WTC11 (cell line): Measurements from ENCODE around the gene RASGRP2. TPM values are rescaled to one million over a fixed set of nuclear protein-coding genes. Genes with fewer than 3 reads are reported as not detected.

Source experiments
- ATAC-seq: fragments of 200-7000 bp; cut with Tn5 transposase; 2 replicates; pipeline ENCODE4 v1.10.0; 2021; ENCODE audit warnings: mild to moderate bottlenecking, moderate library complexity
- CTCF ChIA-PET: fragments of 300-600 bp; sonication (Branson Sonifier 250); formaldehyde crosslinking; loops from one replicate; lab custom pipeline; 2021; ENCODE audit warnings: antibody characterized with exemption; lab: Charles Lee
- POLR2A ChIA-PET: fragments of 350-600 bp; sonication (Branson Sonifier 250); formaldehyde crosslinking; loops from one replicate; lab custom pipeline; 2021; ENCODE audit warnings: antibody characterized with exemption; lab: Charles Lee
- DNase-seq: peaks from one replicate; pipeline ENCODE4 v3.0.0; 2021; ENCODE audit warnings: low spot score
- H3K27ac Mint-ChIP-seq: 2 replicates; pipeline ENCODE4 v1.8.0; 2021; ENCODE audit warnings: mixed read lengths
- H3K27me3 Mint-ChIP-seq: 2 replicates; pipeline ENCODE4 v1.8.0; 2021; ENCODE audit warnings: low read depth, mild to moderate bottlenecking, moderate library complexity, mixed read lengths
- H3K36me3 Mint-ChIP-seq: 2 replicates; pipeline ENCODE4 v1.8.0; 2021; ENCODE audit warnings: mixed read lengths
- H3K4me1 Mint-ChIP-seq: 2 replicates; pipeline ENCODE4 v1.8.0; 2022; ENCODE audit warnings: mixed read lengths
- H3K4me3 Mint-ChIP-seq: 2 replicates; pipeline ENCODE4 v1.8.0; 2021; ENCODE audit warnings: mild to moderate bottlenecking, moderate library complexity, mixed read lengths
- H3K9me3 Mint-ChIP-seq: 2 replicates; pipeline ENCODE4 v1.8.0; 2021; ENCODE audit warnings: mixed read lengths
- ESRRA ChIP-seq: sonication (generic); formaldehyde crosslinking; IDR thresholded peaks from 2 replicates; pipeline ENCODE4 v1.8.1; 2022; ENCODE audit warnings: mild to moderate bottlenecking, missing genetic modification reagents, borderline replicate concordance
- FOXJ3 ChIP-seq: sonication (generic); formaldehyde crosslinking; IDR thresholded peaks from 2 replicates; pipeline ENCODE4 v1.9.0; 2021; ENCODE audit warnings: missing genetic modification reagents, mild to moderate bottlenecking, borderline replicate concordance
- MAX ChIP-seq: sonication (generic); formaldehyde crosslinking; IDR thresholded peaks from 2 replicates; pipeline ENCODE4 v1.8.0; 2022; ENCODE audit warnings: mild to moderate bottlenecking, missing genetic modification reagents
- PRDM15 ChIP-seq: sonication (generic); formaldehyde crosslinking; IDR thresholded peaks from 2 replicates; pipeline ENCODE4 v1.8.0; 2022; ENCODE audit warnings: missing genetic modification reagents
- RORB ChIP-seq: fragments of 250-450 bp; sonication (Bioruptor Pico); IDR thresholded peaks from 2 replicates; pipeline ENCODE4 v1.9.0; 2021; ENCODE audit warnings: mild to moderate bottlenecking
- TCF7 ChIP-seq: sonication (generic); formaldehyde crosslinking; IDR thresholded peaks from 2 replicates; pipeline ENCODE4 v1.8.0; 2022; ENCODE audit warnings: mild to moderate bottlenecking, low read depth, missing genetic modification reagents, moderate library complexity
- USF1 ChIP-seq: sonication (generic); formaldehyde crosslinking; IDR thresholded peaks from 2 replicates; pipeline ENCODE4 v1.8.0; 2022; ENCODE audit warnings: mild to moderate bottlenecking, missing genetic modification reagents
- ZBTB21 ChIP-seq: sonication (generic); formaldehyde crosslinking; IDR thresholded peaks from 2 replicates; pipeline ENCODE4 v1.8.1; 2023; ENCODE audit warnings: mild to moderate bottlenecking, missing genetic modification reagents, borderline replicate concordance
- ZBTB43 ChIP-seq: sonication (generic); formaldehyde crosslinking; IDR thresholded peaks from 2 replicates; pipeline ENCODE4 v1.8.1; 2023; ENCODE audit warnings: mild to moderate bottlenecking, missing genetic modification reagents
- ZNF121 ChIP-seq: sonication (generic); formaldehyde crosslinking; IDR thresholded peaks from 2 replicates; pipeline ENCODE4 v1.8.0; 2023; ENCODE audit warnings: missing genetic modification reagents
- ZNF263 ChIP-seq: sonication (generic); formaldehyde crosslinking; IDR thresholded peaks from 2 replicates; pipeline ENCODE4 v1.8.1; 2022; ENCODE audit warnings: low read depth, mild to moderate bottlenecking, moderate library complexity, missing genetic modification reagents
- total RNA-seq: library from RNA; stranded (reverse); gene quantifications from 3 replicates; pipeline ENCODE4 v1.2.3, GENCODE V29; 2021
- TF ChIP-seq, protein P1 (sequence below): sonication (generic); formaldehyde crosslinking; IDR thresholded peaks from 2 replicates; pipeline ENCODE4 v1.8.1; 2023; ENCODE audit warnings: mild to moderate bottlenecking, missing genetic modification reagents, moderate library complexity
- TF ChIP-seq, protein P2 (sequence below): sonication (generic); formaldehyde crosslinking; IDR thresholded peaks from 2 replicates; pipeline ENCODE4 v1.8.1; 2023; ENCODE audit warnings: mild to moderate bottlenecking, missing genetic modification reagents, moderate library complexity

RASGRP2 gene
- total RNA-seq, 1 experiment from 2014 or later, result 31.9 TPM

DNA sequence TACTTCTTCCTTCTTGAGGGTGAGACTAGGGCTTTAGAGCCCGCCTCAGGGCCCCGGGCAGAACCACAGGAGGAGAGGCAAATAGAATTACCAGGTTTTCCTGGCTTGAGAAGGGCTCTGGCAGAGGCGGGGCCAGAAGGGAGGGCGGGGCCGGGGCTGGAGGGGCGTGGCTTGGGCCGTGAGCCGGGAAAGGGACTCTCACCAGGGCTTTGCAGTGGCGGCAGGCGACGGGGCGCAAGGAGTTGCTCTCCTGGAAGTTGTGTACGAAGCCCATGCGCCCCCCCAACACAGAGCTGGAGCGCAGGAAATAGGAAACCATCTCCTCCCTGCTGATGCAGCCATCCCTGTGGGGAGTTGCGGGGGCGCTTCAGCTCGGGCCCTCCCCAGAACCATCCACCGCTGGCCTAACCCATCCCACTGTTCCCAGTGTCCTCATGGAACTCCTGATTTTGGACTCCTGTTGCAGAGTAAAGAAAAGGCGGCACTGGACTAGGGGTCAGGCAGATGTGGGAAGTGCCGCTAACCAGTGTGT, 14.0 kb downstream of the RASGRP2 start:
- Mint-ChIP-seq H3K36me3 (peaks cover 15% of the 10 kb centered on the region), H3K4me1 (peaks cover 44% of the 10 kb centered on the region), H3K4me3 (peak overlapping the region; percentile 37), H3K27me3 (peaks cover 8% of the 10 kb centered on the region; the same call in 1 of the 2 replicates), H3K9me3 (no peaks in the 10 kb centered on the region), H3K27ac (peak overlapping the region; percentile 97)
- CTCF ChIA-PET, result no interaction called here
- peak; percentile 88 for ATAC-seq
- DNase-seq, result peak; percentile 92
- POLR2A ChIA-PET, result interaction anchor here (1.0 kb wide), 2 partner anchors 14 to 49 kb away, joined by 3 to 4 read pairs; partner anchors contain the start of gene RASGRP2
- TF ChIP-seq, protein P1, sequence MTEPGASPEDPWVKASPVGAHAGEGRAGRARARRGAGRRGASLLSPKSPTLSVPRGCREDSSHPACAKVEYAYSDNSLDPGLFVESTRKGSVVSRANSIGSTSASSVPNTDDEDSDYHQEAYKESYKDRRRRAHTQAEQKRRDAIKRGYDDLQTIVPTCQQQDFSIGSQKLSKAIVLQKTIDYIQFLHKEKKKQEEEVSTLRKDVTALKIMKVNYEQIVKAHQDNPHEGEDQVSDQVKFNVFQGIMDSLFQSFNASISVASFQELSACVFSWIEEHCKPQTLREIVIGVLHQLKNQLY, result no peak
- TF ChIP-seq PRDM15 (CRISPR knock-in tag) (peak; percentile 89), ZBTB21 (no peak)

GRCh38 chr11:64728757-64729365, 15.1 kb downstream of the RASGRP2 start:
- H3K4me1 Mint-ChIP-seq, result peaks cover 55% of the 10 kb centered on the region
- peaks cover 13% of the 10 kb centered on the region; the same call in 1 of the 2 replicates for H3K27me3 Mint-ChIP-seq
- no peak for ATAC-seq
- no peak overlapping the region; the same call in 1 of the 2 replicates for H3K27ac Mint-ChIP-seq
- DNase-seq, result no peak
- no peaks in the 10 kb centered on the region for H3K9me3 Mint-ChIP-seq
- TF ChIP-seq ZBTB21, result no peak
- 0 out of 2 replicates have a peak, but pooled peaks have one; percentile 16 for TF ChIP-seq ZNF121
- no peak overlapping the region for H3K4me3 Mint-ChIP-seq
- POLR2A ChIA-PET, result interaction anchor here (0.7 kb wide), 1 partner anchor 11 kb away, joined by 4 read pairs; no protein-coding TSS in a partner anchor
- H3K36me3 Mint-ChIP-seq, result peaks cover 13% of the 10 kb centered on the region; the same call in 1 of the 2 replicates
- CTCF ChIA-PET, result no interaction called here

- DNase-seq, result no peak
- TF ChIP-seq MAX (no peak), FOXJ3 (CRISPR knock-in tag) (no peak), ESRRA (CRISPR knock-in tag) (no peak), USF1 (no peak), TCF7 (no peak), RORB (CRISPR knock-in tag) (no peak), ZNF263 (CRISPR knock-in tag) (no peak), ZBTB43 (CRISPR knock-in tag) (no peak)
- TF ChIP-seq, protein P2, sequence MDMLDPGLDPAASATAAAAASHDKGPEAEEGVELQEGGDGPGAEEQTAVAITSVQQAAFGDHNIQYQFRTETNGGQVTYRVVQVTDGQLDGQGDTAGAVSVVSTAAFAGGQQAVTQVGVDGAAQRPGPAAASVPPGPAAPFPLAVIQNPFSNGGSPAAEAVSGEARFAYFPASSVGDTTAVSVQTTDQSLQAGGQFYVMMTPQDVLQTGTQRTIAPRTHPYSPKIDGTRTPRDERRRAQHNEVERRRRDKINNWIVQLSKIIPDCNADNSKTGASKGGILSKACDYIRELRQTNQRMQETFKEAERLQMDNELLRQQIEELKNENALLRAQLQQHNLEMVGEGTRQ (CRISPR knock-in tag), result no peak
- TF ChIP-seq, all 79 proteins: peak for 0
- peaks cover 23% of the 10 kb centered on the region for H3K27me3 Mint-ChIP-seq
- CTCF ChIA-PET, result interaction anchor here (0.6 to 4.9 kb wide), 8 partner anchors 10 to 936 kb away, joined by 3 to 43 read pairs (median 6); partner anchors contain the start of genes RASGRP2 and RELA
- peaks cover 62% of the 10 kb centered on the region for H3K4me1 Mint-ChIP-seq
- H3K27ac Mint-ChIP-seq, result peak overlapping the region; percentile 48
- ATAC-seq, result no peak
- no peak overlapping the region for H3K4me3 Mint-ChIP-seq
- POLR2A ChIA-PET, result no interaction called here
- H3K36me3 Mint-ChIP-seq, result peaks cover 12% of the 10 kb centered on the region; the same call in 1 of the 2 replicates
- no peaks in the 10 kb centered on the region for H3K9me3 Mint-ChIP-seq
Measured at GRCh38 chr11:64726867-64727530, 16.9 kb downstream of the RASGRP2 start.
